HL-60 (cell line): ENCODE data around the gene RPS24.
"Not testable (repeated sequence)": the region's sequence is repeated elsewhere in the genome, so short reads cannot be mapped to it uniquely, and the experiment has no call there.

ENCODE experiments used
- DNase-seq, 2 experiments: peaks; one replicate each; pipeline ENCODE4 v3.0.0-alpha.2; 2010 to 2020; ENCODE audit warnings: low read depth in 1 of 2, low spot score in 1 of 2
- H3K27ac ChIP-seq: fragments of 250-450 bp; sonication (Bioruptor Pico); replicated peaks from 2 replicates; pipeline ENCODE4 v1.5.1; 2020; ENCODE audit warnings: mild to moderate bottlenecking, moderate library complexity
- H3K27me3 ChIP-seq: fragments of 250-450 bp; sonication (Bioruptor Pico); 2 replicates; pipeline ENCODE4 v1.5.1; 2021; ENCODE audit warnings: mild to moderate bottlenecking, moderate library complexity; ENCODE audit not compliant: insufficient read depth, poor library complexity, severe bottlenecking
- H3K4me3 ChIP-seq: replicated peaks from 2 replicates; pipeline ENCODE4 v1.5.1; 2011; ENCODE audit warnings: mild to moderate bottlenecking, control low read depth, low read length; ENCODE audit not compliant: insufficient read depth
- GABPA ChIP-seq: IDR thresholded peaks from 2 replicates; pipeline ENCODE4 v1.6.1; 2012; ENCODE audit warnings: low read depth
- POLR2AphosphoS5 ChIP-seq: IDR thresholded peaks from 2 replicates; pipeline ENCODE4 v1.6.1; 2012; ENCODE audit warnings: low read depth
- SPI1 ChIP-seq: IDR thresholded peaks from 2 replicates; pipeline ENCODE4 v1.6.1; 2012; ENCODE audit warnings: low read depth, mild to moderate bottlenecking, borderline replicate concordance
- TF ChIP-seq, protein P1 (sequence below): IDR thresholded peaks from 2 replicates; pipeline ENCODE4 v1.6.1; 2012; ENCODE audit warnings: low read depth; ENCODE audit not compliant: insufficient replicate concordance
- TF ChIP-seq, protein P2 (sequence below): IDR thresholded peaks from one replicate; pipeline ENCODE4 v1.5.1; 2011; ENCODE audit warnings: low read length, control low read depth, inconsistent platforms; ENCODE audit not compliant: insufficient read depth

The RPS24 gene

DNA sequence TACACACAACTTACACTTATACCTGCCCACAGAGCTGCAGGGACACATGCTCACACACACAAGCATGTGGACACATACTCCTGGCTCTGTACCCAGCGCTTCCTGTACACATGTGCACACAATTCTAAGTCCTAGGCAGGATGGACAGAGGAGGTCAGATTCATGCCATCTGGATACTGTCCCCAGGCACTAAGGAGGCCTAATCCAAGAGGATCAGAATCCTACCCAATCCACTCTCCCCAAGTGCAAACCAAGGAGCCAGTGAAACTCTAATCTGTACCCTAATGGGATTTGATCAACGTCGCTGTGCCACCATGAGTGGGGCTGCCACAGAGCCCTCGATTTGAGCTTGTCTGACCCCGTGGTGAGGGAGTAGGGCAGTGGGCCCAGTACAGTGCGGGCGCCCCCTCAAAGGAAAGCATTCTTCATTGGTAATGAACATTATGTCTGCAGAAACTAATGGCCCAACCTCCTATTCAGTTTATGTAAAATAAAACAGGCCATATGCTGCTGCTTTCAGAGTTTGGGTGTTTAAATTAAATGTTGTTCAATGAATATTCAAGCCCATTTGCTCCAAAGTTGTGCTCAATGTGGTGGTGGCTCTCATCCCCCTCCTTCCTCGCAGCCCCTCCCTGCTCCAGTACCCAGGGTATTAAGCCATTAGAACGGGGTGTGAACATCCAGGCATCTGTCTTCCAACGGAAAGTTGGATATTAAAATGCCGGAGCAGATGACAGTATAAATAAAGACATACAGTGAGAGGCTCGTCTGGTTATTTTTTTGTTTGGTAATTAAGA is 26.4 kb downstream of the RPS24 start:
- Histone ChIP-seq H3K27me3 (no peaks in the 10 kb centered on the region), H3K27ac (no peak overlapping the region), H3K4me3 (no peak overlapping the region)
- TF ChIP-seq, protein P1, sequence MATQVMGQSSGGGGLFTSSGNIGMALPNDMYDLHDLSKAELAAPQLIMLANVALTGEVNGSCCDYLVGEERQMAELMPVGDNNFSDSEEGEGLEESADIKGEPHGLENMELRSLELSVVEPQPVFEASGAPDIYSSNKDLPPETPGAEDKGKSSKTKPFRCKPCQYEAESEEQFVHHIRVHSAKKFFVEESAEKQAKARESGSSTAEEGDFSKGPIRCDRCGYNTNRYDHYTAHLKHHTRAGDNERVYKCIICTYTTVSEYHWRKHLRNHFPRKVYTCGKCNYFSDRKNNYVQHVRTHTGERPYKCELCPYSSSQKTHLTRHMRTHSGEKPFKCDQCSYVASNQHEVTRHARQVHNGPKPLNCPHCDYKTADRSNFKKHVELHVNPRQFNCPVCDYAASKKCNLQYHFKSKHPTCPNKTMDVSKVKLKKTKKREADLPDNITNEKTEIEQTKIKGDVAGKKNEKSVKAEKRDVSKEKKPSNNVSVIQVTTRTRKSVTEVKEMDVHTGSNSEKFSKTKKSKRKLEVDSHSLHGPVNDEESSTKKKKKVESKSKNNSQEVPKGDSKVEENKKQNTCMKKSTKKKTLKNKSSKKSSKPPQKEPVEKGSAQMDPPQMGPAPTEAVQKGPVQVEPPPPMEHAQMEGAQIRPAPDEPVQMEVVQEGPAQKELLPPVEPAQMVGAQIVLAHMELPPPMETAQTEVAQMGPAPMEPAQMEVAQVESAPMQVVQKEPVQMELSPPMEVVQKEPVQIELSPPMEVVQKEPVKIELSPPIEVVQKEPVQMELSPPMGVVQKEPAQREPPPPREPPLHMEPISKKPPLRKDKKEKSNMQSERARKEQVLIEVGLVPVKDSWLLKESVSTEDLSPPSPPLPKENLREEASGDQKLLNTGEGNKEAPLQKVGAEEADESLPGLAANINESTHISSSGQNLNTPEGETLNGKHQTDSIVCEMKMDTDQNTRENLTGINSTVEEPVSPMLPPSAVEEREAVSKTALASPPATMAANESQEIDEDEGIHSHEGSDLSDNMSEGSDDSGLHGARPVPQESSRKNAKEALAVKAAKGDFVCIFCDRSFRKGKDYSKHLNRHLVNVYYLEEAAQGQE, result no peak
- no peak for TF ChIP-seq GABPA
- TF ChIP-seq, protein P2, sequence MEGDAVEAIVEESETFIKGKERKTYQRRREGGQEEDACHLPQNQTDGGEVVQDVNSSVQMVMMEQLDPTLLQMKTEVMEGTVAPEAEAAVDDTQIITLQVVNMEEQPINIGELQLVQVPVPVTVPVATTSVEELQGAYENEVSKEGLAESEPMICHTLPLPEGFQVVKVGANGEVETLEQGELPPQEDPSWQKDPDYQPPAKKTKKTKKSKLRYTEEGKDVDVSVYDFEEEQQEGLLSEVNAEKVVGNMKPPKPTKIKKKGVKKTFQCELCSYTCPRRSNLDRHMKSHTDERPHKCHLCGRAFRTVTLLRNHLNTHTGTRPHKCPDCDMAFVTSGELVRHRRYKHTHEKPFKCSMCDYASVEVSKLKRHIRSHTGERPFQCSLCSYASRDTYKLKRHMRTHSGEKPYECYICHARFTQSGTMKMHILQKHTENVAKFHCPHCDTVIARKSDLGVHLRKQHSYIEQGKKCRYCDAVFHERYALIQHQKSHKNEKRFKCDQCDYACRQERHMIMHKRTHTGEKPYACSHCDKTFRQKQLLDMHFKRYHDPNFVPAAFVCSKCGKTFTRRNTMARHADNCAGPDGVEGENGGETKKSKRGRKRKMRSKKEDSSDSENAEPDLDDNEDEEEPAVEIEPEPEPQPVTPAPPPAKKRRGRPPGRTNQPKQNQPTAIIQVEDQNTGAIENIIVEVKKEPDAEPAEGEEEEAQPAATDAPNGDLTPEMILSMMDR, result no peak
- TF ChIP-seq SPI1, result no peak
- no peak for TF ChIP-seq POLR2AphosphoS5
- DNase-seq, result no peak

DNA sequence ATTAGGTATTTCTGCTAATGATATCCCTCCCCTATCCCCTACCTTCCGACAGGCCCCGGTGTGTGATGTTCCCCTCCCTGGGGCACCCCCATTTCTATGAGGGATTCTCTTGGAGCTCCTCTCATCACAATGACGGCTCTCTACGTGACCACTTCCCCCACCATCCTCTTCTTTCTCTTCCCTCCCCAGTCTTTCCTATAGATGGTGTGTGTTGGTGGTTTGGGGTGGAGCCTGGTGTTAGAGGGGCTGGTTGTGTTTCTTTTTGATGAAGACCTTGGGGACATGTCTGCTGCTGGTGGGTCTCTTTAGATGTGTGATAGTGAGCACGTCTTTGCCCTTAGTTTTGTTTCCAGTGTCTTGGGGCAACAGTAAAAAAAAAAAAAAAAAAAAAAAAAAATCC is 28.6 kb downstream of the RPS24 start:
- Histone ChIP-seq H3K4me3 (no peak overlapping the region), H3K27me3 (no peaks in the 10 kb centered on the region), H3K27ac (no peak overlapping the region)
- TF ChIP-seq, protein P2, result no peak
- no peak for TF ChIP-seq POLR2AphosphoS5
- TF ChIP-seq GABPA, result no peak
- TF ChIP-seq, protein P1, result no peak
- no peak for TF ChIP-seq SPI1
- no peak for DNase-seq

DNA sequence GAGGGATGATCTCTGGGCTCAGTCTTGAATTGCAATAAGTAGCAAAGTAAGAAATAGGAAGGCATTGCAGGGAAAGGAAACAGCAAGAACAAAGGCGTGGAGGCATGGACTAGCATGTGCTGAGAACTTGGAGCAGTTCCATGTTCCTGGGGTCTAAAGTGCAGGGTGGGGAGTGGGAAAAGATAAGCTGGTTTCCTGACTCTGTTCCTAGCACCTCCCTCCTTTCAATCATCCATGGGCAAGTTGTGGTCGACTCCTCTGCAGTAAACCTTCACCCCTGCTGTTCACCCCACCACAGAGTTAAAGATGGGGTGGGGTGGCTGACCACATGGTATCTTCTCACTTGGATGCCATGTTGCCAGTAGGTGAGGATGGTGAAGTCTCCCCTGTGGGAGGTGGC is 29.6 kb downstream of the RPS24 start:
- TF ChIP-seq GABPA (no peak), POLR2AphosphoS5 (no peak), SPI1 (no peak)
- TF ChIP-seq, protein P2, result no peak
- TF ChIP-seq, protein P1, result no peak
- H3K27ac ChIP-seq, result no peak overlapping the region
- H3K27me3 ChIP-seq, result no peaks in the 10 kb centered on the region
- no peak overlapping the region for H3K4me3 ChIP-seq
- DNase-seq, result no peak

DNA sequence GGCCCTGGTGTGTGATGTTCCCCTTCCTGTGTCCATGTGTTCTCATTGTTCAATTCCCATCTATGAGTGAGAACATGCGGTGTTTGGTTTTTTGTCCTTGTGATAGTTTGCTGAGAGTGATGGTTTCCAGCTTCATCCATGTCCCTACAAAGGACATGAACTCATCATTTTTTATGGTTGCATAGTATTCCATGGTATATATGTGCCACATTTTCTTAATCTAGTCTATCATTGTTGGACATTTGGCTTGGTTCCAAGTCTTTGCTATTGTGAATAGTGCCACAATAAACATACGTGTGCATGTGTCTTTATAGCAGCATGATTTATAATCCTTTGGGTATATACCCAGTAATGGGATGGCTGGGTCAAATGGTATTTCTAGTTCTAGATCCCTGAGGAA is 31.3 kb downstream of the RPS24 start:
- DNase-seq, H3K27ac ChIP-seq, H3K4me3 ChIP-seq, H3K27me3 ChIP-seq: not testable (repeated sequence)
